ENCODE measurements around the gene GRK7.

DNA sequence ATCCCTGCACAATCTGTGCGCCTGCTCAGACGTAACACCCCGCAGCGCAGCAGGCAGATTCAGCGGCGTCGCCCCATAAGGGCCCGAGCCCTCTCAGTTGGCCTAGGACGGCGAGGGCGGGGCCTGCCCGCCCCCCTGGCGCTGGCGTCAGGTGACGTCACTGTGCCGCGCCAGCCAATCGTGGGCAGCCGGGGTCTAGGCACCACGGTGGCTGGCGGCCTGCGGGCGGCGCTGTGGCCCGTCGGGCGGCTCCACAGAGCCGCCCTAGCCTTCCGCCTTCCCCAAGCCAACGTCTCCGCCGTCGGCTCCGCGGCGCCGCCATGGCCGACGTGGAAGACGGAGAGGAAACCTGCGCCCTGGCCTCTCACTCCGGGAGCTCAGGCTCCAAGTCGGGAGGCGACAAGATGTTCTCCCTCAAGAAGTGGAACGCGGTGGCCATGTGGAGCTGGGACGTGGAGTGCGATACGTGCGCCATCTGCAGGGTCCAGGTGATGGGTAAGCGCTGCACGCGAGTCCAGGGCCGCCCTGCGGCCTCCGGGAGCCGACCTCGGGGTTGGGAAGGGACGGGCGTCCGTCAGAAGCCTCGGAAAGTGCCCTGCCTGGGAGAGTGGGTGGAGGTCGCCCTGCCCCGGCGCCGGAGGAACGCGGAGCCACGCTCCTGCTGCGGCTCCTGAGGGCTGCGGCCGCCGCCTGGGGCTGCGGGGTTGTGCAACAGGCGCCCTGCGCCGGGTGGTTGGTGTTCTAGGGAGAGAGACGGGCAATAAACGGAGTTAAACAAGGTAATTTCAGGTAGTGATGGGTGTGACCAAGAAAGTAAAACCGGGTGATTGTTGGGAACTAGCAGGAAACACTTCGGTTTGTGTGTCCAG, 25.0 kb upstream of the GRK7 start, which contains the start of gene RNF7:
- TF ChIP-seq POLR2A (IDR thresholded peaks at IDR 0.05; ENCODE audit: low read depth, low read length) = peak; percentile 68
- TF ChIP-seq FOS (IDR thresholded peaks at IDR 0.05; ENCODE audit: low read depth, low read length) = peak; percentile 16; the same call in 1 of the 2 replicates
- TF ChIP-seq, protein P1, sequence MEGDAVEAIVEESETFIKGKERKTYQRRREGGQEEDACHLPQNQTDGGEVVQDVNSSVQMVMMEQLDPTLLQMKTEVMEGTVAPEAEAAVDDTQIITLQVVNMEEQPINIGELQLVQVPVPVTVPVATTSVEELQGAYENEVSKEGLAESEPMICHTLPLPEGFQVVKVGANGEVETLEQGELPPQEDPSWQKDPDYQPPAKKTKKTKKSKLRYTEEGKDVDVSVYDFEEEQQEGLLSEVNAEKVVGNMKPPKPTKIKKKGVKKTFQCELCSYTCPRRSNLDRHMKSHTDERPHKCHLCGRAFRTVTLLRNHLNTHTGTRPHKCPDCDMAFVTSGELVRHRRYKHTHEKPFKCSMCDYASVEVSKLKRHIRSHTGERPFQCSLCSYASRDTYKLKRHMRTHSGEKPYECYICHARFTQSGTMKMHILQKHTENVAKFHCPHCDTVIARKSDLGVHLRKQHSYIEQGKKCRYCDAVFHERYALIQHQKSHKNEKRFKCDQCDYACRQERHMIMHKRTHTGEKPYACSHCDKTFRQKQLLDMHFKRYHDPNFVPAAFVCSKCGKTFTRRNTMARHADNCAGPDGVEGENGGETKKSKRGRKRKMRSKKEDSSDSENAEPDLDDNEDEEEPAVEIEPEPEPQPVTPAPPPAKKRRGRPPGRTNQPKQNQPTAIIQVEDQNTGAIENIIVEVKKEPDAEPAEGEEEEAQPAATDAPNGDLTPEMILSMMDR (conservative IDR thresholded peaks at IDR 0.05; ENCODE audit: low read depth, low read length) = peak; percentile 98
- TF ChIP-seq, protein P2, sequence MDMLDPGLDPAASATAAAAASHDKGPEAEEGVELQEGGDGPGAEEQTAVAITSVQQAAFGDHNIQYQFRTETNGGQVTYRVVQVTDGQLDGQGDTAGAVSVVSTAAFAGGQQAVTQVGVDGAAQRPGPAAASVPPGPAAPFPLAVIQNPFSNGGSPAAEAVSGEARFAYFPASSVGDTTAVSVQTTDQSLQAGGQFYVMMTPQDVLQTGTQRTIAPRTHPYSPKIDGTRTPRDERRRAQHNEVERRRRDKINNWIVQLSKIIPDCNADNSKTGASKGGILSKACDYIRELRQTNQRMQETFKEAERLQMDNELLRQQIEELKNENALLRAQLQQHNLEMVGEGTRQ (IDR thresholded peaks at IDR 0.05; ENCODE audit: low read depth, low read length) = 0 out of 2 replicates have a peak, but pooled peaks have one; percentile 33
- TF ChIP-seq CHD1 (IDR thresholded peaks at IDR 0.05; ENCODE audit: low read depth, low read length) = no peak
- peak; percentile 46 for TF ChIP-seq SMC3 (IDR thresholded peaks at IDR 0.05; ENCODE audit: low read depth, low read length)
- TF ChIP-seq RFX5 (IDR thresholded peaks at IDR 0.05; ENCODE audit: low read depth, low read length) = no peak
- peak; percentile 73 for TF ChIP-seq RAD21 (IDR thresholded peaks at IDR 0.05; ENCODE audit: low read length)
- peak; percentile 51; the same call in 1 of the 2 replicates for TF ChIP-seq MXI1 (IDR thresholded peaks at IDR 0.05; ENCODE audit: borderline replicate concordance, low read depth, low read length)
- TF ChIP-seq BHLHE40 (IDR thresholded peaks at IDR 0.05; ENCODE audit: low read depth, low read length) = no peak
- peak; percentile 90 for TF ChIP-seq CEBPB (IDR thresholded peaks at IDR 0.05; ENCODE audit: low read depth, low read length)
- TF ChIP-seq MAFK (IDR thresholded peaks at IDR 0.05; ENCODE audit: low read depth, low read length) = 0 out of 2 replicates have a peak, but pooled peaks have one; percentile 1
- TF ChIP-seq, protein P3, sequence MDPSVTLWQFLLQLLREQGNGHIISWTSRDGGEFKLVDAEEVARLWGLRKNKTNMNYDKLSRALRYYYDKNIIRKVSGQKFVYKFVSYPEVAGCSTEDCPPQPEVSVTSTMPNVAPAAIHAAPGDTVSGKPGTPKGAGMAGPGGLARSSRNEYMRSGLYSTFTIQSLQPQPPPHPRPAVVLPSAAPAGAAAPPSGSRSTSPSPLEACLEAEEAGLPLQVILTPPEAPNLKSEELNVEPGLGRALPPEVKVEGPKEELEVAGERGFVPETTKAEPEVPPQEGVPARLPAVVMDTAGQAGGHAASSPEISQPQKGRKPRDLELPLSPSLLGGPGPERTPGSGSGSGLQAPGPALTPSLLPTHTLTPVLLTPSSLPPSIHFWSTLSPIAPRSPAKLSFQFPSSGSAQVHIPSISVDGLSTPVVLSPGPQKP (IDR thresholded peaks at IDR 0.05; ENCODE audit: borderline replicate concordance, low read depth, low read length) = no peak
- peak; percentile 89 for TF ChIP-seq MAZ (IDR thresholded peaks at IDR 0.05; ENCODE audit: borderline replicate concordance, low read depth, low read length)

Measured in IMR-90 (cell line).